HG03060 (cell line): Measurements from ENCODE around the gene EPHB2.

Source experiments
- ATAC-seq: cut with Tn5 transposase; IDR thresholded peaks from one replicate; pipeline ENCODE4 v1.9.1; 2021; ENCODE audit warnings: low read depth, moderate number of reproducible peaks; ENCODE audit not compliant: unreplicated experiment

EPHB2 gene

GRCh38 chr1:22815421-22816066, 104.9 kb downstream of the EPHB2 start:
- ATAC-seq = no peak

GRCh38 chr1:22816067-22816775, 105.6 kb downstream of the EPHB2 start:
- no peak for ATAC-seq

GRCh38 chr1:22816803-22817202, 106.2 kb downstream of the EPHB2 start:
- ATAC-seq = no peak

- no peak for ATAC-seq
Measured at GRCh38 chr1:22817462-22817861, 106.8 kb downstream of the EPHB2 start.

- ATAC-seq = no peak
Measured at GRCh38 chr1:22818061-22818770, 107.6 kb downstream of the EPHB2 start.

- ATAC-seq = no peak
Measured at GRCh38 chr1:22819361-22819760, 108.7 kb downstream of the EPHB2 start.

- ATAC-seq = no peak
Measured at GRCh38 chr1:22821027-22821426, 110.4 kb downstream of the EPHB2 start.

GRCh38 chr1:22822371-22822770, 111.7 kb downstream of the EPHB2 start:
- no peak for ATAC-seq

- ATAC-seq = no peak
Measured at GRCh38 chr1:22824466-22824865, 113.8 kb downstream of the EPHB2 start.

- no peak for ATAC-seq
Measured at GRCh38 chr1:22824975-22825374, 114.3 kb downstream of the EPHB2 start.

GRCh38 chr1:22825486-22826189, 115.0 kb downstream of the EPHB2 start:
- no peak for ATAC-seq

- no peak for ATAC-seq
Measured at GRCh38 chr1:22826604-22827580, 116.3 kb downstream of the EPHB2 start.

GRCh38 chr1:22827666-22828483, 117.2 kb downstream of the EPHB2 start:
- ATAC-seq = no peak

- ATAC-seq = no peak
Measured at GRCh38 chr1:22828484-22829308, 118.1 kb downstream of the EPHB2 start.

GRCh38 chr1:22829309-22829989, 118.8 kb downstream of the EPHB2 start:
- ATAC-seq = no peak

- no peak for ATAC-seq
Measured at GRCh38 chr1:22830041-22830566, 119.5 kb downstream of the EPHB2 start.

- ATAC-seq = no peak
Measured at GRCh38 chr1:22830757-22831340, 120.2 kb downstream of the EPHB2 start.
